ENCODE results near the gene NME9.

GRCh38 chr3:138356730-138357405, 27.2 kb upstream of the NME9 start:
- no peak for TF ChIP-seq POLR2A (IDR thresholded peaks at IDR 0.05; ENCODE audit: low read depth, low read length)
- TF ChIP-seq POU2F2 (IDR thresholded peaks at IDR 0.05; ENCODE audit: low read depth, low read length) = no peak
